Fibroblast of villous mesenchyme (primary cell): ENCODE results near the gene PRLR. TPM values are rescaled to one million over a fixed set of nuclear protein-coding genes. Genes with fewer than 3 reads are reported as not detected.
"Not testable (repeated sequence)": the region's sequence is repeated elsewhere in the genome, so short reads cannot be mapped to it uniquely, and the experiment has no call there.

Source experiments
- DNase-seq: peaks from one replicate; pipeline ENCODE4 v3.0.0-alpha.2; 2010; ENCODE audit warnings: low read depth
- H3K4me3 ChIP-seq: 2 replicates; pipeline ENCODE4 v1.5.1; 2011; ENCODE audit warnings: low read depth, mild to moderate bottlenecking, low read length
- CTCF ChIP-seq: IDR thresholded peaks from 2 replicates; pipeline ENCODE4 v1.5.1; 2012; ENCODE audit warnings: low read depth, mild to moderate bottlenecking, low read length; ENCODE audit not compliant: insufficient read depth
- total RNA-seq: library from RNA; depleted of rRNA; stranded (reverse); fragments of >200 nt; gene quantifications from 2 replicates; pipeline ENCODE4 v1.2.3, GENCODE V29; 2012

Gene PRLR
- total RNA-seq, 1 donor: 3.5 TPM

- no peak for DNase-seq
- no peak for TF ChIP-seq CTCF
- no peak overlapping the region for H3K4me3 ChIP-seq
Measured at GRCh38 chr5:35192506-35192905, 37.8 kb downstream of the PRLR start.

GRCh38 chr5:35189801-35190200, 40.5 kb downstream of the PRLR start:
- not testable (repeated sequence) for DNase-seq

GRCh38 chr5:35188031-35188457, 42.2 kb downstream of the PRLR start:
- DNase-seq: no peak
- TF ChIP-seq CTCF: no peak
- H3K4me3 ChIP-seq: no peak overlapping the region

More at GRCh38 chr5:35189801-35190200, 40.5 kb downstream of the PRLR start:
- H3K4me3 ChIP-seq: not testable (repeated sequence)

GRCh38 chr5:35187621-35188020, 42.7 kb downstream of the PRLR start:
- not testable (repeated sequence) for DNase-seq, H3K4me3 ChIP-seq

- DNase-seq: no peak
- no peak overlapping the region for H3K4me3 ChIP-seq
- TF ChIP-seq CTCF: no peak
Measured at GRCh38 chr5:35186749-35187148, 43.5 kb downstream of the PRLR start.

- no peak for TF ChIP-seq CTCF
- H3K4me3 ChIP-seq: no peak overlapping the region
- no peak for DNase-seq
Measured at GRCh38 chr5:35185518-35185917, 44.8 kb downstream of the PRLR start.

GRCh38 chr5:35183556-35183955, 46.7 kb downstream of the PRLR start:
- DNase-seq: peak; percentile 50
- no peak overlapping the region for H3K4me3 ChIP-seq
- TF ChIP-seq CTCF: no peak

- peak; percentile 74 for DNase-seq
- TF ChIP-seq CTCF: peak; percentile 71
- no peak overlapping the region for H3K4me3 ChIP-seq
Measured at GRCh38 chr5:35182910-35183535, 47.3 kb downstream of the PRLR start.
